ENCODE data around the gene LILRB1.

- TF ChIP-seq, protein P1, sequence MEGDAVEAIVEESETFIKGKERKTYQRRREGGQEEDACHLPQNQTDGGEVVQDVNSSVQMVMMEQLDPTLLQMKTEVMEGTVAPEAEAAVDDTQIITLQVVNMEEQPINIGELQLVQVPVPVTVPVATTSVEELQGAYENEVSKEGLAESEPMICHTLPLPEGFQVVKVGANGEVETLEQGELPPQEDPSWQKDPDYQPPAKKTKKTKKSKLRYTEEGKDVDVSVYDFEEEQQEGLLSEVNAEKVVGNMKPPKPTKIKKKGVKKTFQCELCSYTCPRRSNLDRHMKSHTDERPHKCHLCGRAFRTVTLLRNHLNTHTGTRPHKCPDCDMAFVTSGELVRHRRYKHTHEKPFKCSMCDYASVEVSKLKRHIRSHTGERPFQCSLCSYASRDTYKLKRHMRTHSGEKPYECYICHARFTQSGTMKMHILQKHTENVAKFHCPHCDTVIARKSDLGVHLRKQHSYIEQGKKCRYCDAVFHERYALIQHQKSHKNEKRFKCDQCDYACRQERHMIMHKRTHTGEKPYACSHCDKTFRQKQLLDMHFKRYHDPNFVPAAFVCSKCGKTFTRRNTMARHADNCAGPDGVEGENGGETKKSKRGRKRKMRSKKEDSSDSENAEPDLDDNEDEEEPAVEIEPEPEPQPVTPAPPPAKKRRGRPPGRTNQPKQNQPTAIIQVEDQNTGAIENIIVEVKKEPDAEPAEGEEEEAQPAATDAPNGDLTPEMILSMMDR (IDR thresholded peaks at IDR 0.05; ENCODE audit: poor library complexity, severe bottlenecking), result no peak
- TF ChIP-seq EP300 (conservative IDR thresholded peaks at IDR 0.05; ENCODE audit: poor library complexity, severe bottlenecking) (no peak), RAD21 (conservative IDR thresholded peaks at IDR 0.05) (no peak), MXI1 (conservative IDR thresholded peaks at IDR 0.05; ENCODE audit: poor library complexity, severe bottlenecking) (no peak), POLR2AphosphoS5 (IDR thresholded peaks at IDR 0.05) (no peak), TAF1 (IDR thresholded peaks at IDR 0.05; ENCODE audit: low read depth) (no peak)
- TF ChIP-seq, protein P2, sequence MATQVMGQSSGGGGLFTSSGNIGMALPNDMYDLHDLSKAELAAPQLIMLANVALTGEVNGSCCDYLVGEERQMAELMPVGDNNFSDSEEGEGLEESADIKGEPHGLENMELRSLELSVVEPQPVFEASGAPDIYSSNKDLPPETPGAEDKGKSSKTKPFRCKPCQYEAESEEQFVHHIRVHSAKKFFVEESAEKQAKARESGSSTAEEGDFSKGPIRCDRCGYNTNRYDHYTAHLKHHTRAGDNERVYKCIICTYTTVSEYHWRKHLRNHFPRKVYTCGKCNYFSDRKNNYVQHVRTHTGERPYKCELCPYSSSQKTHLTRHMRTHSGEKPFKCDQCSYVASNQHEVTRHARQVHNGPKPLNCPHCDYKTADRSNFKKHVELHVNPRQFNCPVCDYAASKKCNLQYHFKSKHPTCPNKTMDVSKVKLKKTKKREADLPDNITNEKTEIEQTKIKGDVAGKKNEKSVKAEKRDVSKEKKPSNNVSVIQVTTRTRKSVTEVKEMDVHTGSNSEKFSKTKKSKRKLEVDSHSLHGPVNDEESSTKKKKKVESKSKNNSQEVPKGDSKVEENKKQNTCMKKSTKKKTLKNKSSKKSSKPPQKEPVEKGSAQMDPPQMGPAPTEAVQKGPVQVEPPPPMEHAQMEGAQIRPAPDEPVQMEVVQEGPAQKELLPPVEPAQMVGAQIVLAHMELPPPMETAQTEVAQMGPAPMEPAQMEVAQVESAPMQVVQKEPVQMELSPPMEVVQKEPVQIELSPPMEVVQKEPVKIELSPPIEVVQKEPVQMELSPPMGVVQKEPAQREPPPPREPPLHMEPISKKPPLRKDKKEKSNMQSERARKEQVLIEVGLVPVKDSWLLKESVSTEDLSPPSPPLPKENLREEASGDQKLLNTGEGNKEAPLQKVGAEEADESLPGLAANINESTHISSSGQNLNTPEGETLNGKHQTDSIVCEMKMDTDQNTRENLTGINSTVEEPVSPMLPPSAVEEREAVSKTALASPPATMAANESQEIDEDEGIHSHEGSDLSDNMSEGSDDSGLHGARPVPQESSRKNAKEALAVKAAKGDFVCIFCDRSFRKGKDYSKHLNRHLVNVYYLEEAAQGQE (IDR thresholded peaks at IDR 0.05; ENCODE audit: borderline replicate concordance), result no peak
Measured at GRCh38 chr19:54684527-54684926, 54.2 kb downstream of the LILRB1 start.

All from neural cell (in vitro differentiated cells).